ENCODE measurements around the gene NOTCH1.

NOTCH1 gene

DNA sequence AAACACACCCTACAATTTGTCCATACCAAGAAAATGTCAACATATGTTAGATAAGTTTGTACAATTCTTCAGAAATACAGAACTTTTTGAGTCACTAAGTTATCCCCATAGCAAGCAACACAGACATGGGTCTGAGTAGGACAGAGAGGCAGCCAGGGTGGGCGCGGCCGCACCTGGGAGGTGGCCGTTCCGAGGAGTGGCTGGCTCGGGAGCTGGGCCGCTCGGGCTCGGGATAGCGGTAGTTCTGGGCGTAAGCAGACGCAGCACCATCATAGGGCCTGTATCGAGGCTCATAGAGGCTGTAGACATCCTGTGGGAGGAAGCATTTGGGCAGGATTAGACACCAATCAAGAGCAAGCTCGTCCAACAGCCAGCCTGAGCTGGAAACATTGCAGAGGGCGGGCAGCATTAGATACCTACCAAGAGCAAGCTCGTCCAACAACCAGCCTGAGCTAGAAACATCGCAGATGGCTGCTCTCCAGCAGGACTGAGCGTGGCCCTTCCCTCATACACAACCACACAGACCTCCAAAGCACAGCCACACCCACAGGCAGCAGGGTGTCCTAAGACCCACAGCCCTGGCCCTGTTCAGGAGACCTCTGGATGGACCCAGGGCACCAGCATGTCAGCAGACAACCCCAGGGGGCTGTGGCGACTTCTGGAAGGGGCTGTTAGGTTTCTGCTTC is 73.9 kb downstream of the NOTCH1 start:
- no peak overlapping the region for H3K4me3 ChIP-seq (replicated peaks; ENCODE audit: low read depth, low read length)
- TF ChIP-seq, protein P1, sequence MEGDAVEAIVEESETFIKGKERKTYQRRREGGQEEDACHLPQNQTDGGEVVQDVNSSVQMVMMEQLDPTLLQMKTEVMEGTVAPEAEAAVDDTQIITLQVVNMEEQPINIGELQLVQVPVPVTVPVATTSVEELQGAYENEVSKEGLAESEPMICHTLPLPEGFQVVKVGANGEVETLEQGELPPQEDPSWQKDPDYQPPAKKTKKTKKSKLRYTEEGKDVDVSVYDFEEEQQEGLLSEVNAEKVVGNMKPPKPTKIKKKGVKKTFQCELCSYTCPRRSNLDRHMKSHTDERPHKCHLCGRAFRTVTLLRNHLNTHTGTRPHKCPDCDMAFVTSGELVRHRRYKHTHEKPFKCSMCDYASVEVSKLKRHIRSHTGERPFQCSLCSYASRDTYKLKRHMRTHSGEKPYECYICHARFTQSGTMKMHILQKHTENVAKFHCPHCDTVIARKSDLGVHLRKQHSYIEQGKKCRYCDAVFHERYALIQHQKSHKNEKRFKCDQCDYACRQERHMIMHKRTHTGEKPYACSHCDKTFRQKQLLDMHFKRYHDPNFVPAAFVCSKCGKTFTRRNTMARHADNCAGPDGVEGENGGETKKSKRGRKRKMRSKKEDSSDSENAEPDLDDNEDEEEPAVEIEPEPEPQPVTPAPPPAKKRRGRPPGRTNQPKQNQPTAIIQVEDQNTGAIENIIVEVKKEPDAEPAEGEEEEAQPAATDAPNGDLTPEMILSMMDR (IDR thresholded peaks at IDR 0.05; ENCODE audit: low read length, missing control alignments): no peak
- DNase-seq (ENCODE audit: low read depth): no peak

DNA sequence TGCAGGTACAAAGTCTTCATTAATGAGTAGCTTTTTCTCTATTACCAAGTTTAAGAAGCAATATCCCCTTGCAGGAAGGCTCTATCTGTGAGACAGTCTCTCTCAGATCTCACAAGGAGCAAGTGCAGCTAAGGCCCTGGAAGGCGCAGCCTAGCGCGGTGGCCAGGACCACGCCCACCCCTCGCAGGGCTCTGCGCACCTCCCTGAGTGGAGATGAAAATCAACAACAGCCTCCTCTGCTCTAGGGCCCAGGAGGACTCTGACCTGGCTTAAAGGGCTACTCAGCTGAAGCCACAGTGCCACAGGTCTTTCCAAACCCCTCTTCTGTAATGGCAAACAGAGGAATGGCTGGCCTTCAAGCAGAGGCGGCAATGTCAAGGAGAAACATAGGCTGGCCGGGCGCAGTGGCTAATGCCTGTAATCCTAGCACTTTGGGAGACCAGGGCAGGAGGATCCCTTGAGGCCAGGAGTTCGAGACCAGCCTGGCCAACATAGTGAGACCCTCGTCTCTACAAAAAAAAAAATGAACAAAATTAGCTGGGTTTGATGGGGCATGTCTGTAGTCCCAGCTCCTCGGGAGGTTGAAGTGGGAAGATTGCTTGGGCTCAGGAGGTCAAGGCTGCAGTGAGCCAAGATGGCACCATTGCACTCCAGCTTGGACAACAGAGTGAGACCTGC is 74.9 kb downstream of the NOTCH1 start:
- H3K4me3 ChIP-seq (replicated peaks; ENCODE audit: low read depth, low read length): no peak overlapping the region
- TF ChIP-seq, protein P1 (IDR thresholded peaks at IDR 0.05; ENCODE audit: low read length, missing control alignments): no peak
- DNase-seq (ENCODE audit: low read depth): no peak

DNA sequence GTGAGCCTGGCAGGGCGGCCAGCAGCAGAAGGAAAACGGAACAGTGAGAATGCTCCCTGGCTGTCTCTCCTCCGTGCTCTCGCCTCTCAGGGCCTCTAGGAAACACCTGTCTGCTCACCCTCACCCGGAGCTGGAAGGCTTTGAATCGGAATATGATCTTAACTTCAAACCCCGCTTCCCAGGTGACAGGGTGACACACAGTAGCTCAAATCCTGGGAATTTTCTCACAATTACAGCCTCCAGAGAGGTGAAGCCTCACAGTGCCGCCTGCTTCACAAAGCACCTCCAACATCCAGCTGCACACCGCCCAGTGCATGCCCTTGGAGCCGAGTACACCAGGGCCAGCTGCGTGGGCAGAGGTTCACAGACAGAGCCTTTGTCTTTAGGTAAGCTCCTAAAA is 75.5 kb downstream of the NOTCH1 start:
- DNase-seq (ENCODE audit: low read depth): no peak
- H3K4me3 ChIP-seq (replicated peaks; ENCODE audit: low read depth, low read length): no peak overlapping the region
- TF ChIP-seq, protein P1 (IDR thresholded peaks at IDR 0.05; ENCODE audit: low read length, missing control alignments): no peak

DNA sequence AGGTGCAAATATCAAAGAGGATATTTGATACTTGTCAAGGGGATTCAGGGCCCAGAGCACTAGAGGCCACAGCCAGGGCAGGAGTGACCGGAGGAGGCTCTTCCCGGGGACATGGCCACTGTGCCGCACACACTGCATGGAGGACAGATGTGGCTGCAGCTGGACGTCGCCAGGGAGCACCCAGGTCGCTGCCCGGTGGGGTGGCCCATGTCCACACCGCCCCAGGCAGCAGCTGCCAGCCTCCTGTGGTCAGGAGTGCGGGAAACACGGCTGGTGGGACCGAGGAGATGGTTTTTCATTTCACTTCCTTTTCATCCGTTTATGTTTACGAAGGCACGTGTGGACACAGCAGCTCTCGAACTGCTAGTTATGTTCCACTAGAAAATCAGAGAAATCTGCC is 78.1 kb downstream of the NOTCH1 start:
- no peak overlapping the region for H3K4me3 ChIP-seq (replicated peaks; ENCODE audit: low read depth, low read length)
- DNase-seq (ENCODE audit: low read depth): no peak
- TF ChIP-seq, protein P1 (IDR thresholded peaks at IDR 0.05; ENCODE audit: low read length, missing control alignments): no peak

DNA sequence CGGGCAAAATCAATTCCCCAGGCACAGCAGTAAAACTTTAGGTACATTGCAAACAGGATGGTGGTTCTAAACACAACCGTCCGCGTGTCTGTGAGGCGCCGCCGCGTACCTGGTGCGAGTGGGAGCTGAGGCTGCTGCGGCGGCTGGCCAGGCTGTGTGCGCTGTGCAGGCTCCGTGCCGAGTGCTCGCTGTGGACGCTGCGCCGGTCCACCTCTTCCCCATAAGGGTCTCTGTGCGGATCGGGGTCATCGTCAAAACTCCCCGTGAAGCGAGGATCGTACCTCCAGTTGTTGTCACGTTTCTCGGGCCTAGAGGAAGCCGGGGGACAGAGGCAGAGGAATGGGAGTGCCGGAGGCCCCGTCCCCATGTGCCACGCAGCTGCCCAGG is 79.7 kb downstream of the NOTCH1 start:
- TF ChIP-seq, protein P1 (IDR thresholded peaks at IDR 0.05; ENCODE audit: low read length, missing control alignments): no peak
- no peak overlapping the region for H3K4me3 ChIP-seq (replicated peaks; ENCODE audit: low read depth, low read length)
- DNase-seq (ENCODE audit: low read depth): no peak

DNA sequence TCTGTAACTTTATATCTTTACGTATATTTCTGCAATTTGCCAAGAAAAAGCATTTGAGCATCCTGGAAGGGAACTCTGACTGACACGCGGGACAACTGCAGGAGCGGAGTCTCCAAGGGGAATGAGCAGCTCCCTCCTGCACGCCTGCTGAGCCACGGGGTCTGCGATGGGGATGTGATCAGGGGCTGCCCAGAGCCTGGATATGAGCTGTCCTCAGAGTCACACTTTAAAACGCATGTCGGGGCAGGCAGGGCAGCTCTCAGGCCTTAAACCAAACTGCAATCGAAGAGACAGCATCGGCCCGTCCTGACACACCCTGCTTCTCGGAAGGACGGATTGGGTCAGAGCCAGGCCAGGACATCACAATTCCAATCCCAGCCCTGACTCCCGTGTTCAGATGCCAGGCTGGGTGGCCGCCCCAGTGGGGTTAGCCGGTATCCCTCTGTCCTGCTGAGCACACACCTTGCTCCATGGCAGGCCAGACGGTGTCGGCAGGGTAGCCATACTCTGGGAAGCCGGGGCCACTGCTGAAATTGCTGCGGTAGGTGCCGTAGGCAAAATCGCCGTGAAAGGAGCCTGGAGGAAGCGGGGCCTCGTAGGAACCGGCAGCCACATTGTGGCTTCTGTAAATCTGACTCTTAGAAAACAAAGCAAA is 80.2 kb downstream of the NOTCH1 start:
- H3K4me3 ChIP-seq (replicated peaks; ENCODE audit: low read depth, low read length): no peak overlapping the region
- TF ChIP-seq, protein P1 (IDR thresholded peaks at IDR 0.05; ENCODE audit: low read length, missing control alignments): no peak
- DNase-seq (ENCODE audit: low read depth): no peak
